Nephron progenitor cell (in vitro differentiated cells): ENCODE results near the gene ZNF492.

Experiments
- DNase-seq: peaks from one replicate; pipeline ENCODE4 v3.0.0; 2021
- H3K27ac Mint-ChIP-seq: 2 replicates; pipeline ENCODE4 v1.8.0; 2021; ENCODE audit warnings: mild to moderate bottlenecking, moderate library complexity, mixed read lengths
- H3K27me3 Mint-ChIP-seq: 2 replicates; pipeline ENCODE4 v1.8.0; 2021; ENCODE audit warnings: mild to moderate bottlenecking, low read depth, mixed read lengths; ENCODE audit not compliant: poor library complexity
- H3K36me3 Mint-ChIP-seq: 2 replicates; pipeline ENCODE4 v1.8.0; 2021; ENCODE audit warnings: low read depth, mixed read lengths
- H3K4me1 Mint-ChIP-seq: 2 replicates; pipeline ENCODE4 v1.8.0; 2021; ENCODE audit warnings: mixed read lengths
- H3K4me3 Mint-ChIP-seq: 2 replicates; pipeline ENCODE4 v1.8.0; 2021; ENCODE audit warnings: mild to moderate bottlenecking, moderate library complexity, mixed read lengths
- H3K9me3 Mint-ChIP-seq: 2 replicates; pipeline ENCODE4 v1.8.0; 2021; ENCODE audit warnings: mild to moderate bottlenecking, moderate library complexity, mixed read lengths
- TF ChIP-seq, protein P1 (sequence below): fragments of 200-600 bp; sonication (generic); IDR thresholded peaks from 2 replicates; pipeline ENCODE4 v1.5.0; 2021; ENCODE audit warnings: antibody characterized with exemption

ZNF492 gene

DNA sequence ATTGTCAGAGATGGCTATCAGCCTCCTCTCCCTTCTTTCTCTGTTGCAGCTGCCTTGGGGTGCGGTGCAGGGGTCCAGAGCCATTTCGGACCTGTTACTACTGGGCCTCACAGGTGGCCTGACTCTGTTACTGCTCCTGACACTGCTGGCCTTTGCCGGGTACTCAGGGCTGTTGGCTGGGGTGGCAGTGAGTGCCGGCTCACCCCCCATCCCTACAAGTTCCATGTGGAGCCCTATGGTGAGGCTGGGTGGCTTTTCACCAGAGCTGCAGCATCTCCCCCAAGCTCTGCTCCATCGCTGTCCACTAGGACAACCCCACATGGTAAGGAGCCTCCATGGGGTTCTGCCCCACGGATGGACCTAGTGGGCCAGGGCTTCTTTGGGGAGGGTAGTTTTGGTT lies 13.7 kb upstream of the ZNF492 start:
- no peak for DNase-seq
- Mint-ChIP-seq H3K9me3 (peaks cover 75% of the 10 kb centered on the region), H3K36me3 (no peaks in the 10 kb centered on the region), H3K27ac (no peak overlapping the region), H3K27me3 (no peaks in the 10 kb centered on the region), H3K4me3 (no peak overlapping the region), H3K4me1 (no peaks in the 10 kb centered on the region)
- TF ChIP-seq, protein P1, sequence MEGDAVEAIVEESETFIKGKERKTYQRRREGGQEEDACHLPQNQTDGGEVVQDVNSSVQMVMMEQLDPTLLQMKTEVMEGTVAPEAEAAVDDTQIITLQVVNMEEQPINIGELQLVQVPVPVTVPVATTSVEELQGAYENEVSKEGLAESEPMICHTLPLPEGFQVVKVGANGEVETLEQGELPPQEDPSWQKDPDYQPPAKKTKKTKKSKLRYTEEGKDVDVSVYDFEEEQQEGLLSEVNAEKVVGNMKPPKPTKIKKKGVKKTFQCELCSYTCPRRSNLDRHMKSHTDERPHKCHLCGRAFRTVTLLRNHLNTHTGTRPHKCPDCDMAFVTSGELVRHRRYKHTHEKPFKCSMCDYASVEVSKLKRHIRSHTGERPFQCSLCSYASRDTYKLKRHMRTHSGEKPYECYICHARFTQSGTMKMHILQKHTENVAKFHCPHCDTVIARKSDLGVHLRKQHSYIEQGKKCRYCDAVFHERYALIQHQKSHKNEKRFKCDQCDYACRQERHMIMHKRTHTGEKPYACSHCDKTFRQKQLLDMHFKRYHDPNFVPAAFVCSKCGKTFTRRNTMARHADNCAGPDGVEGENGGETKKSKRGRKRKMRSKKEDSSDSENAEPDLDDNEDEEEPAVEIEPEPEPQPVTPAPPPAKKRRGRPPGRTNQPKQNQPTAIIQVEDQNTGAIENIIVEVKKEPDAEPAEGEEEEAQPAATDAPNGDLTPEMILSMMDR = no peak

DNA sequence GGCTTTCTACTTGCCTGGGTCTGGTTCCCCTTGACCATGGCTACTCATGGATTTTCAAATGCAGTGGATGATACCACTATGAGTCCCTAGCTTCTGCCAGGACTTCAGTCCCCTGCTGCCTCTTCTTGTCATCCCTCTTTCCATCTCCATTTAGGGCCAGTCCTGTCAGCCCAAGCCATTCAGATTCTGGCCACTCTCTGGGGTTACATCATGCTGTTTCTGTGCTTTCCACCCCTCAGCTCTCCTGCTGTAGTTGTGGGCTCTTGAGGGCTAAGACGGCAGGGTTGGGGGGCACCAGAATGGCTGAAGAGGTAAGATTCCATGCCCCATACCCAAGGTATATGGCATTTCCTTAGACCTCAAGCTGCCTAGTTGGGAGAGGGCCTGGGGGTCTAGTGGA lies 13.2 kb upstream of the ZNF492 start:
- no peak for DNase-seq
- peaks cover 75% of the 10 kb centered on the region for H3K9me3 Mint-ChIP-seq
- no peak overlapping the region for H3K4me3 Mint-ChIP-seq
- H3K27ac Mint-ChIP-seq = no peak overlapping the region
- H3K4me1 Mint-ChIP-seq = no peaks in the 10 kb centered on the region
- TF ChIP-seq, protein P1 = no peak
- no peaks in the 10 kb centered on the region for H3K27me3 Mint-ChIP-seq
- H3K36me3 Mint-ChIP-seq = no peaks in the 10 kb centered on the region

DNA sequence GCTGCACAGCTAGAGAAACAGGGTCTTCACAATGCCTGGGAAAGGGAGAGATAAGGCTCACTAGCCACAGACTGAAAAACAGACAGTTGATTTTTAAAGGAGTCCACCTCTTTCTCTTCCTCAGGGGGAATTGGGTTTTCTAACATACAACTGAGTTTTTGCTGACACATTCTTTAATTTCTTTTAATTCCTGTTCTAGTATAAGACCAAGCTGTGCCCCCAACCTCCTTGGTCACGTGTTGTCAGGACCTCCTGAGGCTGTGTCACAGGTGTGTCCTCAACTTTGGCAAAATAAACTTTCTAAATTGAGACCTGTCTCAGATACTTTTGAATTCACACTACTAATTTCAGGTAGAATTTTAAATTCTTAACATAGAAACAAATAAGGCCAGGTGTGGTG lies 12.1 kb upstream of the ZNF492 start:
- TF ChIP-seq, protein P1 = no peak
- Mint-ChIP-seq H3K4me1 (no peaks in the 10 kb centered on the region), H3K27me3 (no peaks in the 10 kb centered on the region), H3K36me3 (no peaks in the 10 kb centered on the region), H3K4me3 (no peak overlapping the region), H3K9me3 (peaks cover 75% of the 10 kb centered on the region), H3K27ac (no peak overlapping the region)
- DNase-seq = no peak

DNA sequence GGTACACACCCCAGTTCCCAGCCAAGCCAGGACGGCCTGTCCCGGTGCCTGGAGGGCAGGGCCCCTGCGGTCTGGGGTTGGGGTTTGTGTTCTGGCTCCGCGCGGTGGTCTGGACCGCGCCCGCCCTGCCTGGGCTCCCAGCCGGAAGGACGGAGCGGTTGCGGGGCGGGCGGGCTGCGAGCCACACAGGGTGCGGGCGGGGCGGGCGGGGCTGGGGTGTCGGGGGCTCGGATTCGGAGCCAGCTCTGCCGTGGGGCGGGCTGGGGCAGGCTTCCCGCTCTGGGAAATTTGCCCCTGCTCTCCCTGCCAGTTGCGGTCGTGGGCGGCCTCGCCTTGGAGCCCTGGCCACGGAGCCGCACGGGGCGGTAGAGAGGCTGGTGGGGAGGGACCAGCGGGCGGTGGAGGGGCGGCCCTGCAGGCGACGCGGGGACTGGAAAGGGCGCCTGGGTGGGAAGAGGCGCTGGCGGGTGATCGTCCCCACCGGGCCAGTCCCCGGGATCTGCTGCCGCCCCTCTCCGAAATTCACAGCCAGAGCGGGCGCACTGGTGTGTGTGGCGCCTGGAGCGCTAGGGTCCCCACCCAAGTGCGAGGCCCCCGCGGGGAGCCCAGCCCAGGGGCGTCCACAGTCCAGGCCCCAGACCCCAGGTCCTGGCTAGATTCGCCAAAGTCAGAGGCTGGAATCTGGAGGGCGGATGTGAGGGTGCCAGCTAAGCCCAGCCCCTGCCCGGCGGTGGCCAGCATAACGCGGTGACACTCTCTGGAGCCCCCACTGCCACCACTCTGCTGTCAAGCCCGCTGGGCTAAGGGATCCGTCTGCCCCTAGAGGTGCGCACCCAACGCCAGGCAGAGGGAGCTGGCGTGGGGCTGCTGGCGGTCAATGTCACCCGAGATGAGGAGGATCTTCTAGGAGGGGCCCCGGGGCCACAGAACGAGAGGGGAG lies 11.0 kb upstream of the ZNF492 start:
- DNase-seq = no peak
- TF ChIP-seq, protein P1 = no peak
- Mint-ChIP-seq H3K36me3 (no peaks in the 10 kb centered on the region), H3K27me3 (no peaks in the 10 kb centered on the region), H3K4me3 (no peak overlapping the region), H3K4me1 (no peaks in the 10 kb centered on the region), H3K27ac (no peak overlapping the region), H3K9me3 (peaks cover 81% of the 10 kb centered on the region)

DNA sequence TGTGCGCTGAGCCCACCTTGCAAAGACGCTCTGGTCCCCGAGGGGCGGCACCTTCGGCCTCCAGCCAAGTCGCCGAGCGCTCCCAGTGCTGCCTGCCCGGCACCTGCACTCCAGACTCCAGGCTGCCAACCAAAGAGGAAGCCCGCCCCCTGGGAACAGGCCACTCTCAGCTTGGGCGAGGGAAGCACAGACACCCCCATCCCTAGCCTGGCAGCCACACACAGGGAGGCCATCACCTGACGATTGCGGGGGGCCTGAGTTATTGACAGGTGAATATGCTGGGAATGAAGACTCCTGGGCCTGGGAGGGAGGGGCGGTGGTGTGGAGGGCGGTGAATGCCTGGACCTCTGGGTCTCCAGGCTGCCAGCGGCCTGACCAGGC lies 10.3 kb upstream of the ZNF492 start:
- no peaks in the 10 kb centered on the region for H3K27me3 Mint-ChIP-seq
- TF ChIP-seq, protein P1 = no peak
- H3K4me1 Mint-ChIP-seq = no peaks in the 10 kb centered on the region
- no peak for DNase-seq
- peaks cover 82% of the 10 kb centered on the region for H3K9me3 Mint-ChIP-seq
- H3K36me3 Mint-ChIP-seq = no peaks in the 10 kb centered on the region
- no peak overlapping the region for H3K27ac Mint-ChIP-seq
- no peak overlapping the region for H3K4me3 Mint-ChIP-seq
